ENCODE data around the gene PTPRN2.

DNA sequence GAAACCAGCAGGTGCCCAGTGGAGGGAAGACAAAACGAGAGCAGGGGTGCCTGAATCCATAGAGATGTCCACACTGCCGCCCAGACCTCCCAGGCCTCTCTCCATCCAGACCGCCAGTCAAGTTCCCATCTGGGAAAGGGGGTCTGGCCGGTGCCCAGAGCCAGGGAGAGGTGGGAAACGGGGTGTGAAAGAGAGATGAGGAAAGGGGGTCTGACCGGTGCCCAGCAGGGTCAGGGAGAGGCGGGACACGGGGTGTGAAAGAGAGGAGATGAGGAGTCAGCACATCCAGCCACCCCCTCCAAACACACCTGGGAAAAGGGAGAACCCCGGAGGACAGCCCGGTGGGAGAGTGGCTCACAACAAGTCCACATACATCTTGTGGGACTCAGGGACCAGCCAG lies 185.8 kb downstream of the PTPRN2 start:
- TF ChIP-seq NRF1 (IDR thresholded peaks at IDR 0.05; ENCODE audit: low read depth, low read length), result no peak
- no peak for TF ChIP-seq GATA2 (CRISPR knock-in tag; IDR thresholded peaks at IDR 0.05)
- TF ChIP-seq, protein P1, sequence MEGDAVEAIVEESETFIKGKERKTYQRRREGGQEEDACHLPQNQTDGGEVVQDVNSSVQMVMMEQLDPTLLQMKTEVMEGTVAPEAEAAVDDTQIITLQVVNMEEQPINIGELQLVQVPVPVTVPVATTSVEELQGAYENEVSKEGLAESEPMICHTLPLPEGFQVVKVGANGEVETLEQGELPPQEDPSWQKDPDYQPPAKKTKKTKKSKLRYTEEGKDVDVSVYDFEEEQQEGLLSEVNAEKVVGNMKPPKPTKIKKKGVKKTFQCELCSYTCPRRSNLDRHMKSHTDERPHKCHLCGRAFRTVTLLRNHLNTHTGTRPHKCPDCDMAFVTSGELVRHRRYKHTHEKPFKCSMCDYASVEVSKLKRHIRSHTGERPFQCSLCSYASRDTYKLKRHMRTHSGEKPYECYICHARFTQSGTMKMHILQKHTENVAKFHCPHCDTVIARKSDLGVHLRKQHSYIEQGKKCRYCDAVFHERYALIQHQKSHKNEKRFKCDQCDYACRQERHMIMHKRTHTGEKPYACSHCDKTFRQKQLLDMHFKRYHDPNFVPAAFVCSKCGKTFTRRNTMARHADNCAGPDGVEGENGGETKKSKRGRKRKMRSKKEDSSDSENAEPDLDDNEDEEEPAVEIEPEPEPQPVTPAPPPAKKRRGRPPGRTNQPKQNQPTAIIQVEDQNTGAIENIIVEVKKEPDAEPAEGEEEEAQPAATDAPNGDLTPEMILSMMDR (IDR thresholded peaks at IDR 0.05), result no peak
- no peak for TF ChIP-seq MXI1 (IDR thresholded peaks at IDR 0.05; ENCODE audit: low read depth, low read length)
